Stimulated activated memory B cell treated with anti-CD40 and anti-IgM and Interleukin-4, amounts not matched to agents 10 μg/mL and 1 μg/mL and 100 μg/mL, for 72 hours (primary cell): ENCODE results near the gene FAM163B.

Source experiments
- ATAC-seq: fragments of 150-1000 bp; cut with Tn5 transposase; 2 replicates; pipeline ENCODE4 v1.10.0; 2021
- H3K27ac Mint-ChIP-seq: one replicate; pipeline ENCODE4 v1.8.0; 2022; ENCODE audit warnings: mild to moderate bottlenecking, mixed read lengths
- H3K27me3 Mint-ChIP-seq: one replicate; pipeline ENCODE4 v1.8.0; 2022; ENCODE audit warnings: mixed read lengths
- H3K36me3 Mint-ChIP-seq: one replicate; pipeline ENCODE4 v1.8.0; 2022; ENCODE audit warnings: mixed read lengths
- H3K4me1 Mint-ChIP-seq: one replicate; pipeline ENCODE4 v1.8.0; 2022; ENCODE audit warnings: mixed read lengths
- H3K4me3 Mint-ChIP-seq: one replicate; pipeline ENCODE4 v1.8.0; 2022; ENCODE audit warnings: mild to moderate bottlenecking, moderate library complexity, mixed read lengths
- H3K9me3 Mint-ChIP-seq: one replicate; pipeline ENCODE4 v1.8.0; 2022; ENCODE audit warnings: mixed read lengths

FAM163B gene

GRCh38 chr9:133614056-133614455 lies 4.9 kb upstream of the FAM163B start:
- Mint-ChIP-seq H3K9me3 (no peaks in the 10 kb centered on the region), H3K36me3 (no peaks in the 10 kb centered on the region), H3K27ac (no peak overlapping the region), H3K4me1 (no peaks in the 10 kb centered on the region), H3K4me3 (no peak overlapping the region), H3K27me3 (peaks cover 78% of the 10 kb centered on the region)
- ATAC-seq, result no peak

GRCh38 chr9:133613432-133613831 lies 4.2 kb upstream of the FAM163B start:
- H3K27me3 Mint-ChIP-seq, result peaks cover 79% of the 10 kb centered on the region
- H3K4me3 Mint-ChIP-seq, result no peak overlapping the region
- no peaks in the 10 kb centered on the region for H3K9me3 Mint-ChIP-seq
- no peak for ATAC-seq
- H3K27ac Mint-ChIP-seq, result no peak overlapping the region
- H3K4me1 Mint-ChIP-seq, result no peaks in the 10 kb centered on the region
- no peaks in the 10 kb centered on the region for H3K36me3 Mint-ChIP-seq

GRCh38 chr9:133612816-133613215 lies 3.6 kb upstream of the FAM163B start:
- Mint-ChIP-seq H3K27ac (no peak overlapping the region), H3K4me1 (no peaks in the 10 kb centered on the region), H3K9me3 (no peaks in the 10 kb centered on the region), H3K27me3 (peaks cover 79% of the 10 kb centered on the region), H3K4me3 (no peak overlapping the region), H3K36me3 (no peaks in the 10 kb centered on the region)
- no peak for ATAC-seq

GRCh38 chr9:133612051-133612450 lies 2.9 kb upstream of the FAM163B start:
- H3K9me3 Mint-ChIP-seq, result no peaks in the 10 kb centered on the region
- H3K27ac Mint-ChIP-seq, result no peak overlapping the region
- H3K27me3 Mint-ChIP-seq, result peaks cover 79% of the 10 kb centered on the region
- no peak for ATAC-seq
- no peaks in the 10 kb centered on the region for H3K4me1 Mint-ChIP-seq
- no peak overlapping the region for H3K4me3 Mint-ChIP-seq
- no peaks in the 10 kb centered on the region for H3K36me3 Mint-ChIP-seq

- H3K4me1 Mint-ChIP-seq, result no peaks in the 10 kb centered on the region
- no peak for ATAC-seq
- peaks cover 79% of the 10 kb centered on the region for H3K27me3 Mint-ChIP-seq
- H3K27ac Mint-ChIP-seq, result no peak overlapping the region
- H3K36me3 Mint-ChIP-seq, result no peaks in the 10 kb centered on the region
- no peaks in the 10 kb centered on the region for H3K9me3 Mint-ChIP-seq
- H3K4me3 Mint-ChIP-seq, result no peak overlapping the region
Observed at GRCh38 chr9:133610845-133611244, 1.7 kb upstream of the FAM163B start.

GRCh38 chr9:133608889-133609288 lies 300 bp downstream of the FAM163B start:
- H3K9me3 Mint-ChIP-seq, result no peaks in the 10 kb centered on the region
- no peak overlapping the region for H3K27ac Mint-ChIP-seq
- H3K4me1 Mint-ChIP-seq, result peaks cover 12% of the 10 kb centered on the region
- peaks cover 92% of the 10 kb centered on the region for H3K27me3 Mint-ChIP-seq
- no peak overlapping the region for H3K4me3 Mint-ChIP-seq
- no peak for ATAC-seq
- no peaks in the 10 kb centered on the region for H3K36me3 Mint-ChIP-seq

GRCh38 chr9:133608382-133608781 lies 807 bp downstream of the FAM163B start:
- Mint-ChIP-seq H3K36me3 (no peaks in the 10 kb centered on the region), H3K9me3 (no peaks in the 10 kb centered on the region), H3K4me3 (no peak overlapping the region), H3K27me3 (peaks cover 92% of the 10 kb centered on the region), H3K4me1 (peaks cover 12% of the 10 kb centered on the region), H3K27ac (no peak overlapping the region)
- no peak for ATAC-seq

GRCh38 chr9:133607976-133608375 lies 1.2 kb downstream of the FAM163B start:
- H3K27me3 Mint-ChIP-seq, result peaks cover 89% of the 10 kb centered on the region

GRCh38 chr9:133607381-133607780 lies 1.8 kb downstream of the FAM163B start:
- H3K4me1 Mint-ChIP-seq, result peaks cover 12% of the 10 kb centered on the region
- no peak overlapping the region for H3K27ac Mint-ChIP-seq
- H3K4me3 Mint-ChIP-seq, result no peak overlapping the region
- ATAC-seq, result no peak
- no peaks in the 10 kb centered on the region for H3K9me3 Mint-ChIP-seq
- peaks cover 83% of the 10 kb centered on the region for H3K27me3 Mint-ChIP-seq
- no peaks in the 10 kb centered on the region for H3K36me3 Mint-ChIP-seq

More at GRCh38 chr9:133607976-133608375, 1.2 kb downstream of the FAM163B start:
- no peaks in the 10 kb centered on the region for H3K9me3 Mint-ChIP-seq
- H3K4me3 Mint-ChIP-seq, result no peak overlapping the region
- no peak overlapping the region for H3K27ac Mint-ChIP-seq
- no peak for ATAC-seq
- H3K36me3 Mint-ChIP-seq, result no peaks in the 10 kb centered on the region
- H3K4me1 Mint-ChIP-seq, result peaks cover 12% of the 10 kb centered on the region

GRCh38 chr9:133606708-133607025 lies 2.5 kb downstream of the FAM163B start:
- H3K9me3 Mint-ChIP-seq, result no peaks in the 10 kb centered on the region
- H3K4me3 Mint-ChIP-seq, result no peak overlapping the region
- H3K27me3 Mint-ChIP-seq, result peaks cover 85% of the 10 kb centered on the region
- H3K36me3 Mint-ChIP-seq, result no peaks in the 10 kb centered on the region
- H3K27ac Mint-ChIP-seq, result no peak overlapping the region
- no peak for ATAC-seq
- H3K4me1 Mint-ChIP-seq, result peaks cover 12% of the 10 kb centered on the region

- H3K4me3 Mint-ChIP-seq, result no peak overlapping the region
- no peaks in the 10 kb centered on the region for H3K9me3 Mint-ChIP-seq
- peaks cover 12% of the 10 kb centered on the region for H3K4me1 Mint-ChIP-seq
- ATAC-seq, result no peak
- H3K27ac Mint-ChIP-seq, result no peak overlapping the region
- no peaks in the 10 kb centered on the region for H3K36me3 Mint-ChIP-seq
- peaks cover 85% of the 10 kb centered on the region for H3K27me3 Mint-ChIP-seq
Observed at GRCh38 chr9:133605856-133606707, 3.1 kb downstream of the FAM163B start.

GRCh38 chr9:133605446-133605845 lies 3.7 kb downstream of the FAM163B start:
- Mint-ChIP-seq H3K36me3 (no peaks in the 10 kb centered on the region), H3K27me3 (peaks cover 79% of the 10 kb centered on the region), H3K9me3 (no peaks in the 10 kb centered on the region), H3K27ac (no peak overlapping the region), H3K4me1 (peaks cover 12% of the 10 kb centered on the region), H3K4me3 (no peak overlapping the region)
- no peak for ATAC-seq

GRCh38 chr9:133604856-133605255 lies 4.3 kb downstream of the FAM163B start:
- H3K4me3 Mint-ChIP-seq, result no peak overlapping the region
- H3K4me1 Mint-ChIP-seq, result peaks cover 12% of the 10 kb centered on the region
- H3K27ac Mint-ChIP-seq, result no peak overlapping the region
- H3K36me3 Mint-ChIP-seq, result no peaks in the 10 kb centered on the region
- peaks cover 73% of the 10 kb centered on the region for H3K27me3 Mint-ChIP-seq
- ATAC-seq, result no peak
- H3K9me3 Mint-ChIP-seq, result no peaks in the 10 kb centered on the region

GRCh38 chr9:133604214-133604613 lies 5.0 kb downstream of the FAM163B start:
- no peaks in the 10 kb centered on the region for H3K9me3 Mint-ChIP-seq
- peaks cover 68% of the 10 kb centered on the region for H3K27me3 Mint-ChIP-seq
- peaks cover 12% of the 10 kb centered on the region for H3K4me1 Mint-ChIP-seq
- peak; percentile 46 for ATAC-seq
- no peaks in the 10 kb centered on the region for H3K36me3 Mint-ChIP-seq
- H3K27ac Mint-ChIP-seq, result no peak overlapping the region
- no peak overlapping the region for H3K4me3 Mint-ChIP-seq

- H3K4me3 Mint-ChIP-seq, result no peak overlapping the region
- peaks cover 63% of the 10 kb centered on the region for H3K27me3 Mint-ChIP-seq
- no peaks in the 10 kb centered on the region for H3K36me3 Mint-ChIP-seq
- ATAC-seq, result no peak
- H3K27ac Mint-ChIP-seq, result no peak overlapping the region
- no peaks in the 10 kb centered on the region for H3K9me3 Mint-ChIP-seq
- H3K4me1 Mint-ChIP-seq, result peaks cover 12% of the 10 kb centered on the region
Observed at GRCh38 chr9:133603135-133603927, 5.9 kb downstream of the FAM163B start.

GRCh38 chr9:133602277-133602676 lies 6.9 kb downstream of the FAM163B start:
- no peak overlapping the region for H3K4me3 Mint-ChIP-seq
- no peak for ATAC-seq
- H3K27ac Mint-ChIP-seq, result no peak overlapping the region
- H3K27me3 Mint-ChIP-seq, result peaks cover 52% of the 10 kb centered on the region
- H3K9me3 Mint-ChIP-seq, result peaks cover 8% of the 10 kb centered on the region
- peaks cover 12% of the 10 kb centered on the region for H3K4me1 Mint-ChIP-seq
- H3K36me3 Mint-ChIP-seq, result peaks cover 2% of the 10 kb centered on the region
